ENCODE data around the gene GPR78. TPM values are rescaled to one million over a fixed set of nuclear protein-coding genes. Genes with fewer than 3 reads are reported as not detected.

The GPR78 gene
- total RNA-seq, 1 experiment from 2014 or later: not detected

DNA sequence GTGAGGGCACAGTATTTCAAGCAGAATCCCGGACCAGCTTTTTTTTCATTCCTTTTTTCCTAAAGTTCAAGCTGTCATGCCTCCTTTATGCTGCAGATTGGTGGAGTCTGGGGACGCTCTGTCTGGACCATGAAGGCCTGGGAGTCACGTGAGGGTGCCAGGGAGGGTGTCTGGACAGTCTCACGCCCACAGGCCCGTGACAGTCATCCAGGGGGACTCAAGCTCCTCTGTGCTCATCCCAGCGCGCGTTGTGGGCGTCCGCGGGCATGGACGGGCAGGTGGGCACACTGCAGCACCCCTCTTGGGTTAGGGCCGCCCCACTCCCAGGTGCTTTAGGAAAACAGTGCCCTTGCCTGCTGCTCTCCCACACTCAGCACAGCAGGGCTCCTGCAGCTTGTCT is 17.1 kb downstream of the GPR78 start:
- CTCF ChIA-PET: interaction anchor here (0.6 kb wide), 1 partner anchor 11 kb away, joined by 4 read pairs; no protein-coding TSS in a partner anchor
- no peaks in the 10 kb centered on the region for H3K27me3 ChIP-seq (ENCODE audit: control insufficient read depth, insufficient read depth, low read length)

DNA sequence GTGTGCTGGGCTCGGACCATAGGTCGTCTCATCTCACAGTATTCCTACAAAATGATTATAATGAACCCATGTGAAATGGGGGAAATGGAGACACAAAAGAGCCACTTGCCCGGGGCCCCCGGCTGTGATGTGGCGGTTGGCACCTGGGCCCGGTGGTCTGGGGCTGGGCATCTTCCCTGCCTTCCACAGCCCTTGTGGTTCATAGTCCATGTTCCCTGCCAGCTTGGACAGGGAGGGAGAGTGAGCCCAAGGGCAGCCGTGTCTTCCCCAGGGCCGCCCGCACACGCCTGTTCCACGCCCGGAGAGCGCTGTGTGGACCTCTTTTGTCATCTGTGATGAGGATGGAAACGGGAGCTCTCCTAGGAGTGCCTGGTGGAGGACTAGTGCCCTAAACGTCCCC is 17.6 kb downstream of the GPR78 start:
- Histone ChIP-seq H3K27me3 (ENCODE audit: control insufficient read depth, insufficient read depth, low read length) (no peaks in the 10 kb centered on the region), H3K4me3 (ENCODE audit: low read depth in 2 of 2, low read length in 2 of 2) (no peak overlapping the region), H3K4me1 (ENCODE audit: control insufficient read depth, insufficient read depth, low read length) (no peaks in the 10 kb centered on the region), H3K9me3 (ENCODE audit: control insufficient read depth, insufficient read depth, low read depth, low read length) (no peaks in the 10 kb centered on the region), H3K27ac (ENCODE audit: low read length) (no peak overlapping the region), H3K36me3 (ENCODE audit: control insufficient read depth, insufficient read depth, low read length) (no peaks in the 10 kb centered on the region)
- BruUV-seq (replicated peaks): no TSS peak
- in situ Hi-C loops (cut with HindIII; ENCODE audit: low pct_unique_long_range_greater_than_20kb, low sequenced_read_pairs) (no loop called here), intact Hi-C loops (cut with micrococcal nuclease; ENCODE audit: unreplicated experiment) (no loop called here)
- DNase-seq (ENCODE audit: low read depth, low spot score) (no peak), ATAC-seq (no peak)
- POLR2A ChIA-PET: no interaction called here
- CTCF ChIA-PET: no interaction called here
- TF ChIP-seq, protein P1, sequence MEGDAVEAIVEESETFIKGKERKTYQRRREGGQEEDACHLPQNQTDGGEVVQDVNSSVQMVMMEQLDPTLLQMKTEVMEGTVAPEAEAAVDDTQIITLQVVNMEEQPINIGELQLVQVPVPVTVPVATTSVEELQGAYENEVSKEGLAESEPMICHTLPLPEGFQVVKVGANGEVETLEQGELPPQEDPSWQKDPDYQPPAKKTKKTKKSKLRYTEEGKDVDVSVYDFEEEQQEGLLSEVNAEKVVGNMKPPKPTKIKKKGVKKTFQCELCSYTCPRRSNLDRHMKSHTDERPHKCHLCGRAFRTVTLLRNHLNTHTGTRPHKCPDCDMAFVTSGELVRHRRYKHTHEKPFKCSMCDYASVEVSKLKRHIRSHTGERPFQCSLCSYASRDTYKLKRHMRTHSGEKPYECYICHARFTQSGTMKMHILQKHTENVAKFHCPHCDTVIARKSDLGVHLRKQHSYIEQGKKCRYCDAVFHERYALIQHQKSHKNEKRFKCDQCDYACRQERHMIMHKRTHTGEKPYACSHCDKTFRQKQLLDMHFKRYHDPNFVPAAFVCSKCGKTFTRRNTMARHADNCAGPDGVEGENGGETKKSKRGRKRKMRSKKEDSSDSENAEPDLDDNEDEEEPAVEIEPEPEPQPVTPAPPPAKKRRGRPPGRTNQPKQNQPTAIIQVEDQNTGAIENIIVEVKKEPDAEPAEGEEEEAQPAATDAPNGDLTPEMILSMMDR (IDR thresholded peaks at IDR 0.05): no peak
- no peak for TF ChIP-seq POLR2AphosphoS5 (IDR thresholded peaks at IDR 0.05; ENCODE audit: low read depth, low read length)
- no peak for TF ChIP-seq TCF7L2 (IDR thresholded peaks at IDR 0.05; ENCODE audit: low read depth, low read length)
- TF ChIP-seq, protein P2, sequence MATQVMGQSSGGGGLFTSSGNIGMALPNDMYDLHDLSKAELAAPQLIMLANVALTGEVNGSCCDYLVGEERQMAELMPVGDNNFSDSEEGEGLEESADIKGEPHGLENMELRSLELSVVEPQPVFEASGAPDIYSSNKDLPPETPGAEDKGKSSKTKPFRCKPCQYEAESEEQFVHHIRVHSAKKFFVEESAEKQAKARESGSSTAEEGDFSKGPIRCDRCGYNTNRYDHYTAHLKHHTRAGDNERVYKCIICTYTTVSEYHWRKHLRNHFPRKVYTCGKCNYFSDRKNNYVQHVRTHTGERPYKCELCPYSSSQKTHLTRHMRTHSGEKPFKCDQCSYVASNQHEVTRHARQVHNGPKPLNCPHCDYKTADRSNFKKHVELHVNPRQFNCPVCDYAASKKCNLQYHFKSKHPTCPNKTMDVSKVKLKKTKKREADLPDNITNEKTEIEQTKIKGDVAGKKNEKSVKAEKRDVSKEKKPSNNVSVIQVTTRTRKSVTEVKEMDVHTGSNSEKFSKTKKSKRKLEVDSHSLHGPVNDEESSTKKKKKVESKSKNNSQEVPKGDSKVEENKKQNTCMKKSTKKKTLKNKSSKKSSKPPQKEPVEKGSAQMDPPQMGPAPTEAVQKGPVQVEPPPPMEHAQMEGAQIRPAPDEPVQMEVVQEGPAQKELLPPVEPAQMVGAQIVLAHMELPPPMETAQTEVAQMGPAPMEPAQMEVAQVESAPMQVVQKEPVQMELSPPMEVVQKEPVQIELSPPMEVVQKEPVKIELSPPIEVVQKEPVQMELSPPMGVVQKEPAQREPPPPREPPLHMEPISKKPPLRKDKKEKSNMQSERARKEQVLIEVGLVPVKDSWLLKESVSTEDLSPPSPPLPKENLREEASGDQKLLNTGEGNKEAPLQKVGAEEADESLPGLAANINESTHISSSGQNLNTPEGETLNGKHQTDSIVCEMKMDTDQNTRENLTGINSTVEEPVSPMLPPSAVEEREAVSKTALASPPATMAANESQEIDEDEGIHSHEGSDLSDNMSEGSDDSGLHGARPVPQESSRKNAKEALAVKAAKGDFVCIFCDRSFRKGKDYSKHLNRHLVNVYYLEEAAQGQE (IDR thresholded peaks at IDR 0.05; ENCODE audit: insufficient read depth in 1 of 2, low read depth in 2 of 2, low read length in 1 of 2): no peak
- TF ChIP-seq SIN3A (IDR thresholded peaks at IDR 0.05; ENCODE audit: borderline replicate concordance, insufficient read depth, low read depth, low read length): no peak

More for the DNA sequence above, 17.1 kb downstream of the GPR78 start:
- no peak overlapping the region for H3K4me3 ChIP-seq (ENCODE audit: low read depth in 2 of 2, low read length in 2 of 2)
- ATAC-seq: no peak
- no peak overlapping the region for H3K27ac ChIP-seq (ENCODE audit: low read length)
- H3K36me3 ChIP-seq (ENCODE audit: control insufficient read depth, insufficient read depth, low read length): no peaks in the 10 kb centered on the region
- intact Hi-C loops (cut with micrococcal nuclease; ENCODE audit: unreplicated experiment) (no loop called here), in situ Hi-C loops (cut with HindIII; ENCODE audit: low pct_unique_long_range_greater_than_20kb, low sequenced_read_pairs) (no loop called here)
- POLR2A ChIA-PET: no interaction called here
- no peaks in the 10 kb centered on the region for H3K9me3 ChIP-seq (ENCODE audit: control insufficient read depth, insufficient read depth, low read depth, low read length)
- H3K4me1 ChIP-seq (ENCODE audit: control insufficient read depth, insufficient read depth, low read length): no peaks in the 10 kb centered on the region
- DNase-seq (ENCODE audit: low read depth, low spot score): no peak
- TF ChIP-seq SIN3A (IDR thresholded peaks at IDR 0.05; ENCODE audit: borderline replicate concordance, insufficient read depth, low read depth, low read length) (no peak), POLR2AphosphoS5 (IDR thresholded peaks at IDR 0.05; ENCODE audit: low read depth, low read length) (no peak)
- no TSS peak for BruUV-seq (replicated peaks)

DNA sequence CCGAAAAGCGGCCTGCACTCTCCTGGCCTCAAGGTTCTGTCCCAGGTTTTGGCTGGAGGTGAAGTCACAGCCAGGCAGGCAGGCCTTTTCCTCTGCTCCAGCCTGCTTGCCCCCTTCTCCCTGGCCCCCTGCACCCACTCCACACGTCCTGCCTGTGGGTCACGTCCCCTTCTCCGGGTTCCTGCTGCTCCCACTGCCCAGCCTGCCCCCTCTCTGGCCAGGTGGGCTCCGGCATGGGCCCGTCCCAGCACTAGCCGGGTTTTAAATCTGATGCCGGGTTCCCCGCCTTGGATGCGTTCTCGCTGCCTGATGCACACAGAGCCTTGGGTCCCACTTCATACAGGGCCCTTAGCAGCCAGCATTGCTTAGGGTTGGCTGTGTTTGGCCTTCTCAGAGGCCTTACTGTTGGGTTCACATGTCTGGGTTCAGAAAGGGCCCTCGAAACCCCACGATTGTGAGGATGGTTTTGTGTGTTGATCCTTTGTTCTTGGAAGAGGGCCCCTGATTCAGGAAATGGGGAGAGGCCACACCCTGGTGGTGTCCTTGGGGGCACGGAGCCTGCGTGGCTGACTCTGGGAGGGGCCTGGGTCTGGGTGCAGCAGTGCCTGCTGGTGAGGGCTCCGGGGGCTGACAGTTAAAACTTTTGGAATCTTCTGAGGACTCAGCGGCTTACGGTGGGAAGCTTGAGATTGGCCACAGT is 18.3 kb downstream of the GPR78 start:
- H3K27me3 ChIP-seq (ENCODE audit: control insufficient read depth, insufficient read depth, low read length): no peaks in the 10 kb centered on the region
- H3K36me3 ChIP-seq (ENCODE audit: control insufficient read depth, insufficient read depth, low read length): no peaks in the 10 kb centered on the region
- no peak overlapping the region for H3K4me3 ChIP-seq (ENCODE audit: low read depth in 2 of 2, low read length in 2 of 2)
- intact Hi-C loops (cut with micrococcal nuclease; ENCODE audit: unreplicated experiment) (no loop called here), in situ Hi-C loops (cut with HindIII; ENCODE audit: low pct_unique_long_range_greater_than_20kb, low sequenced_read_pairs) (no loop called here)
- H3K4me1 ChIP-seq (ENCODE audit: control insufficient read depth, insufficient read depth, low read length): no peaks in the 10 kb centered on the region
- no TSS peak for BruUV-seq (replicated peaks)
- ChIA-PET CTCF (no interaction called here), POLR2A (no interaction called here)
- no peak overlapping the region for H3K27ac ChIP-seq (ENCODE audit: low read length)
- TF ChIP-seq, protein P1 (IDR thresholded peaks at IDR 0.05): no peak
- TF ChIP-seq TCF7L2 (IDR thresholded peaks at IDR 0.05; ENCODE audit: low read depth, low read length): no peak
- TF ChIP-seq, protein P2 (IDR thresholded peaks at IDR 0.05; ENCODE audit: insufficient read depth in 1 of 2, low read depth in 2 of 2, low read length in 1 of 2): no peak
- no peak for TF ChIP-seq POLR2AphosphoS5 (IDR thresholded peaks at IDR 0.05; ENCODE audit: low read depth, low read length)
- no peak for DNase-seq (ENCODE audit: low read depth, low spot score)
- ATAC-seq: no peak
- no peaks in the 10 kb centered on the region for H3K9me3 ChIP-seq (ENCODE audit: control insufficient read depth, insufficient read depth, low read depth, low read length)
